ENCODE results near the gene ZNF598. TPM values are rescaled to one million over a fixed set of nuclear protein-coding genes. Genes with fewer than 3 reads are reported as not detected.

The ZNF598 gene
- total RNA-seq, 2 donors from 2014 or later = 45.6 to 49.5 TPM

- Mint-ChIP-seq H3K27ac (no peak overlapping the region), H3K4me3 (no peak overlapping the region), H3K27me3 (ENCODE audit: insufficient read depth) (peaks cover 8% of the 10 kb centered on the region), H3K36me3 (ENCODE audit: low read depth) (peaks cover 30% of the 10 kb centered on the region), H3K9me3 (no peaks in the 10 kb centered on the region), H3K4me1 (no peaks in the 10 kb centered on the region)
- H3K4me1 ChIP-seq (ENCODE audit: control insufficient read depth, insufficient read depth, low read length) = no peaks in the 10 kb centered on the region
- no peak overlapping the region for H3K9ac ChIP-seq (ENCODE audit: extremely low read depth, low read length, poor library complexity, severe bottlenecking)
- H3K4me3 ChIP-seq (ENCODE audit: low read length) = no peak overlapping the region
- WGBS, 2 experiments (ENCODE audit: insufficient coverage in 1 of 2, insufficient read length in 1 of 2) = 95 to 98% methylated on average over 19 to 26 of the region's 26 CpGs
- no peaks in the 10 kb centered on the region for H3K27me3 ChIP-seq (ENCODE audit: control insufficient read depth, insufficient read depth, low read length, poor library complexity, severe bottlenecking)
- no peak overlapping the region for H3K27ac ChIP-seq (ENCODE audit: low read depth, low read length)
- TF ChIP-seq, protein P1, sequence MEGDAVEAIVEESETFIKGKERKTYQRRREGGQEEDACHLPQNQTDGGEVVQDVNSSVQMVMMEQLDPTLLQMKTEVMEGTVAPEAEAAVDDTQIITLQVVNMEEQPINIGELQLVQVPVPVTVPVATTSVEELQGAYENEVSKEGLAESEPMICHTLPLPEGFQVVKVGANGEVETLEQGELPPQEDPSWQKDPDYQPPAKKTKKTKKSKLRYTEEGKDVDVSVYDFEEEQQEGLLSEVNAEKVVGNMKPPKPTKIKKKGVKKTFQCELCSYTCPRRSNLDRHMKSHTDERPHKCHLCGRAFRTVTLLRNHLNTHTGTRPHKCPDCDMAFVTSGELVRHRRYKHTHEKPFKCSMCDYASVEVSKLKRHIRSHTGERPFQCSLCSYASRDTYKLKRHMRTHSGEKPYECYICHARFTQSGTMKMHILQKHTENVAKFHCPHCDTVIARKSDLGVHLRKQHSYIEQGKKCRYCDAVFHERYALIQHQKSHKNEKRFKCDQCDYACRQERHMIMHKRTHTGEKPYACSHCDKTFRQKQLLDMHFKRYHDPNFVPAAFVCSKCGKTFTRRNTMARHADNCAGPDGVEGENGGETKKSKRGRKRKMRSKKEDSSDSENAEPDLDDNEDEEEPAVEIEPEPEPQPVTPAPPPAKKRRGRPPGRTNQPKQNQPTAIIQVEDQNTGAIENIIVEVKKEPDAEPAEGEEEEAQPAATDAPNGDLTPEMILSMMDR (conservative IDR thresholded peaks at IDR 0.05) = no peak
- no peaks in the 10 kb centered on the region for H3K9me3 ChIP-seq (ENCODE audit: control insufficient read depth, low read length)
- peaks cover 27% of the 10 kb centered on the region for H3K36me3 ChIP-seq (ENCODE audit: control insufficient read depth, insufficient read depth, low read length)
- no peak for DNase-seq
Observed at GRCh38 chr16:1997494-1998359, 11.9 kb downstream of the ZNF598 start.

DNA sequence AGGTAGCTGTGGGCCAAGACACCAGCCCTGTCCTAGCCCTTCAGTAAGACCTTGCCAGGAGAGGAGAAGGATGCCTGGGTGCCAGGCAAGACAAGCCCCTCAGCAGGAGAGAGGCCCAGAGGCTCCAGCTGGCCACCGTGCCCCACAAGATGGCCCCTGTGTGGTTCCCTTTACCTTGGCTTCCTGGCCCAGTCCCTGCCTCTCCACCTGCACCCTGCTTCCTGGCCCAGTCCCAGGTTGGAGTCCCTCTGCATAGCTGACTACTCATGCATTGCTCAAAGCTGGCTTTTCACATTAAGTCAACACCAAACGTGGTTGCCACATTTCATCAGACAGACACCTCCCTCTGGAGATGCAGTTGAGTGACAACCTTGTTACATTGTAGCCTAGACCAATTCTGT is 15.9 kb downstream of the ZNF598 start:
- Histone ChIP-seq H3K9me3 (ENCODE audit: control insufficient read depth, low read length) (no peaks in the 10 kb centered on the region), H3K4me3 (ENCODE audit: low read length) (no peak overlapping the region), H3K36me3 (ENCODE audit: control insufficient read depth, insufficient read depth, low read length) (peaks cover 7% of the 10 kb centered on the region), H3K27me3 (ENCODE audit: control insufficient read depth, insufficient read depth, low read length, poor library complexity, severe bottlenecking) (peaks cover 25% of the 10 kb centered on the region), H3K27ac (ENCODE audit: low read depth, low read length) (no peak overlapping the region), H3K9ac (ENCODE audit: extremely low read depth, low read length, poor library complexity, severe bottlenecking) (no peak overlapping the region), H3K4me1 (ENCODE audit: control insufficient read depth, insufficient read depth, low read length) (peaks cover 3% of the 10 kb centered on the region)
- Mint-ChIP-seq H3K27me3 (ENCODE audit: insufficient read depth) (peaks cover 34% of the 10 kb centered on the region), H3K36me3 (ENCODE audit: low read depth) (peaks cover 13% of the 10 kb centered on the region), H3K4me1 (peaks cover 1% of the 10 kb centered on the region), H3K27ac (no peak overlapping the region), H3K9me3 (no peaks in the 10 kb centered on the region), H3K4me3 (no peak overlapping the region)
- 79 to 80% methylated on average over 2 of the region's 2 CpGs for WGBS, 2 experiments (ENCODE audit: insufficient coverage in 1 of 2, insufficient read length in 1 of 2)
- DNase-seq = no peak
- TF ChIP-seq, protein P1 (conservative IDR thresholded peaks at IDR 0.05) = no peak

GRCh38 chr16:1992704-1993317 is 16.8 kb downstream of the ZNF598 start:
- H3K4me1 ChIP-seq (ENCODE audit: control insufficient read depth, insufficient read depth, low read length) = peaks cover 3% of the 10 kb centered on the region
- peaks cover 7% of the 10 kb centered on the region for H3K36me3 ChIP-seq (ENCODE audit: control insufficient read depth, insufficient read depth, low read length)
- peaks cover 8% of the 10 kb centered on the region for H3K36me3 Mint-ChIP-seq (ENCODE audit: low read depth)
- no peaks in the 10 kb centered on the region for H3K9me3 Mint-ChIP-seq
- peaks cover 1% of the 10 kb centered on the region for H3K4me1 Mint-ChIP-seq
- no peak overlapping the region for H3K27ac ChIP-seq (ENCODE audit: low read depth, low read length)
- no peak overlapping the region for H3K27ac Mint-ChIP-seq
- peaks cover 34% of the 10 kb centered on the region for H3K27me3 ChIP-seq (ENCODE audit: control insufficient read depth, insufficient read depth, low read length, poor library complexity, severe bottlenecking)
- TF ChIP-seq, protein P1 (conservative IDR thresholded peaks at IDR 0.05) = no peak
- peak; percentile 83 for DNase-seq
- WGBS, 2 experiments (ENCODE audit: insufficient coverage in 1 of 2, insufficient read length in 1 of 2) = 78 to 92% methylated on average over 19 to 50 of the region's 50 CpGs
- peaks cover 41% of the 10 kb centered on the region for H3K27me3 Mint-ChIP-seq (ENCODE audit: insufficient read depth)
- no peak overlapping the region for H3K9ac ChIP-seq (ENCODE audit: extremely low read depth, low read length, poor library complexity, severe bottlenecking)
- H3K9me3 ChIP-seq (ENCODE audit: control insufficient read depth, low read length) = no peaks in the 10 kb centered on the region
- no peak overlapping the region for H3K4me3 ChIP-seq (ENCODE audit: low read length)
- no peak overlapping the region for H3K4me3 Mint-ChIP-seq

All from endodermal cell (in vitro differentiated cells).